ENCODE data around the gene KATNAL1.

- no peak for TF ChIP-seq EZH2 (optimal IDR thresholded peaks at IDR 0.05; ENCODE audit: low read depth, low read length)
- TF ChIP-seq, protein P1, sequence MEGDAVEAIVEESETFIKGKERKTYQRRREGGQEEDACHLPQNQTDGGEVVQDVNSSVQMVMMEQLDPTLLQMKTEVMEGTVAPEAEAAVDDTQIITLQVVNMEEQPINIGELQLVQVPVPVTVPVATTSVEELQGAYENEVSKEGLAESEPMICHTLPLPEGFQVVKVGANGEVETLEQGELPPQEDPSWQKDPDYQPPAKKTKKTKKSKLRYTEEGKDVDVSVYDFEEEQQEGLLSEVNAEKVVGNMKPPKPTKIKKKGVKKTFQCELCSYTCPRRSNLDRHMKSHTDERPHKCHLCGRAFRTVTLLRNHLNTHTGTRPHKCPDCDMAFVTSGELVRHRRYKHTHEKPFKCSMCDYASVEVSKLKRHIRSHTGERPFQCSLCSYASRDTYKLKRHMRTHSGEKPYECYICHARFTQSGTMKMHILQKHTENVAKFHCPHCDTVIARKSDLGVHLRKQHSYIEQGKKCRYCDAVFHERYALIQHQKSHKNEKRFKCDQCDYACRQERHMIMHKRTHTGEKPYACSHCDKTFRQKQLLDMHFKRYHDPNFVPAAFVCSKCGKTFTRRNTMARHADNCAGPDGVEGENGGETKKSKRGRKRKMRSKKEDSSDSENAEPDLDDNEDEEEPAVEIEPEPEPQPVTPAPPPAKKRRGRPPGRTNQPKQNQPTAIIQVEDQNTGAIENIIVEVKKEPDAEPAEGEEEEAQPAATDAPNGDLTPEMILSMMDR (IDR thresholded peaks at IDR 0.05; ENCODE audit: low read length): no peak
These were observed 153.6 kb downstream of the KATNAL1 start for GRCh38 chr13:30153545-30154426.
